ENCODE data around the gene PNKD.

PNKD gene

GRCh38 chr2:218273908-218274249, 3.6 kb downstream of the PNKD start:
- Histone ChIP-seq H4K20me1 (ENCODE audit: insufficient read depth, low read length) (no peaks in the 10 kb centered on the region), H3K27ac (ENCODE audit: low read length) (no peak overlapping the region), H3K4me2 (ENCODE audit: low read length) (no peak overlapping the region), H3K9me3 (ENCODE audit: insufficient read depth, low read length) (no peaks in the 10 kb centered on the region), H3K36me3 (replicated peaks; ENCODE audit: low read depth, low read length) (no peaks in the 10 kb centered on the region), H3K4me1 (ENCODE audit: low read length) (peaks cover 16% of the 10 kb centered on the region), H3K9ac (ENCODE audit: low read length) (no peak overlapping the region), H3K79me2 (ENCODE audit: low read length) (peaks cover 6% of the 10 kb centered on the region), H3K4me3 (ENCODE audit: low read length) (no peak overlapping the region), H2AFZ (ENCODE audit: low read depth, low read length) (no peak overlapping the region), H3K27me3 (ENCODE audit: low read depth, low read length) (no peaks in the 10 kb centered on the region)
- TF ChIP-seq EZH2phosphoT487 (IDR thresholded peaks at IDR 0.05; ENCODE audit: low read depth) (no peak), CTCF (IDR thresholded peaks at IDR 0.05; ENCODE audit: low read depth, low read length) (no peak)

- H3K9me3 ChIP-seq (ENCODE audit: insufficient read depth, low read length), result no peaks in the 10 kb centered on the region
- TF ChIP-seq EZH2phosphoT487 (IDR thresholded peaks at IDR 0.05; ENCODE audit: low read depth), result no peak
- TF ChIP-seq CTCF (IDR thresholded peaks at IDR 0.05; ENCODE audit: low read depth, low read length), result no peak
- H3K27me3 ChIP-seq (ENCODE audit: low read depth, low read length), result no peaks in the 10 kb centered on the region
- H3K4me2 ChIP-seq (ENCODE audit: low read length), result no peak overlapping the region
- no peak overlapping the region for H3K4me3 ChIP-seq (ENCODE audit: low read length)
- no peaks in the 10 kb centered on the region; the same call in 1 of the 2 replicates for H3K79me2 ChIP-seq (ENCODE audit: low read length)
- no peaks in the 10 kb centered on the region for H3K36me3 ChIP-seq (replicated peaks; ENCODE audit: low read depth, low read length)
- H2AFZ ChIP-seq (ENCODE audit: low read depth, low read length), result no peak overlapping the region
- H3K4me1 ChIP-seq (ENCODE audit: low read length), result peaks cover 12% of the 10 kb centered on the region
- H4K20me1 ChIP-seq (ENCODE audit: insufficient read depth, low read length), result no peaks in the 10 kb centered on the region
- H3K9ac ChIP-seq (ENCODE audit: low read length), result no peak overlapping the region
- H3K27ac ChIP-seq (ENCODE audit: low read length), result no peak overlapping the region
Observed at GRCh38 chr2:218274586-218274985, 4.3 kb downstream of the PNKD start.

- H3K9ac ChIP-seq (ENCODE audit: low read length), result no peak overlapping the region
- H3K4me3 ChIP-seq (ENCODE audit: low read length), result no peak overlapping the region
- H4K20me1 ChIP-seq (ENCODE audit: insufficient read depth, low read length), result no peaks in the 10 kb centered on the region
- H3K36me3 ChIP-seq (replicated peaks; ENCODE audit: low read depth, low read length), result no peaks in the 10 kb centered on the region
- peaks cover 12% of the 10 kb centered on the region for H3K4me1 ChIP-seq (ENCODE audit: low read length)
- H3K79me2 ChIP-seq (ENCODE audit: low read length), result no peaks in the 10 kb centered on the region
- no peaks in the 10 kb centered on the region for H3K9me3 ChIP-seq (ENCODE audit: insufficient read depth, low read length)
- H3K27me3 ChIP-seq (ENCODE audit: low read depth, low read length), result no peaks in the 10 kb centered on the region
- TF ChIP-seq EZH2phosphoT487 (IDR thresholded peaks at IDR 0.05; ENCODE audit: low read depth) (no peak), CTCF (IDR thresholded peaks at IDR 0.05; ENCODE audit: low read depth, low read length) (no peak)
- no peak overlapping the region for H2AFZ ChIP-seq (ENCODE audit: low read depth, low read length)
- H3K27ac ChIP-seq (ENCODE audit: low read length), result no peak overlapping the region
- no peak overlapping the region for H3K4me2 ChIP-seq (ENCODE audit: low read length)
Observed at GRCh38 chr2:218275371-218276072, 5.2 kb downstream of the PNKD start.

- H2AFZ ChIP-seq (ENCODE audit: low read depth, low read length), result no peak overlapping the region
- peaks cover 4% of the 10 kb centered on the region for H3K4me1 ChIP-seq (ENCODE audit: low read length)
- H3K4me2 ChIP-seq (ENCODE audit: low read length), result no peak overlapping the region
- no peaks in the 10 kb centered on the region for H4K20me1 ChIP-seq (ENCODE audit: insufficient read depth, low read length)
- no peaks in the 10 kb centered on the region for H3K36me3 ChIP-seq (replicated peaks; ENCODE audit: low read depth, low read length)
- H3K27ac ChIP-seq (ENCODE audit: low read length), result no peak overlapping the region
- TF ChIP-seq EZH2phosphoT487 (IDR thresholded peaks at IDR 0.05; ENCODE audit: low read depth) (no peak), CTCF (IDR thresholded peaks at IDR 0.05; ENCODE audit: low read depth, low read length) (no peak)
- H3K9me3 ChIP-seq (ENCODE audit: insufficient read depth, low read length), result no peaks in the 10 kb centered on the region
- no peaks in the 10 kb centered on the region for H3K27me3 ChIP-seq (ENCODE audit: low read depth, low read length)
- no peaks in the 10 kb centered on the region for H3K79me2 ChIP-seq (ENCODE audit: low read length)
- no peak overlapping the region for H3K9ac ChIP-seq (ENCODE audit: low read length)
- H3K4me3 ChIP-seq (ENCODE audit: low read length), result no peak overlapping the region
Observed at GRCh38 chr2:218276986-218277755, 6.9 kb downstream of the PNKD start.
